ENCODE measurements around the gene DDAH1. TPM values are rescaled to one million over a fixed set of nuclear protein-coding genes. Genes with fewer than 3 reads are reported as not detected.

The DDAH1 gene
- total RNA-seq, 1 experiment from 2014 or later: 22.8 TPM

GRCh38 chr1:85438353-85438752, 26.6 kb downstream of the DDAH1 start:
- ATAC-seq: peak; percentile 35; the same call in 1 of the 2 replicates
- ChIA-PET POLR2A (no interaction called here), CTCF (no interaction called here)
- Mint-ChIP-seq H3K9me3 (peaks cover under 1% of the 10 kb centered on the region), H3K36me3 (peaks cover 2% of the 10 kb centered on the region; the same call in 1 of the 2 replicates), H3K27ac (no peak overlapping the region; the same call in 1 of the 2 replicates), H3K27me3 (ENCODE audit: low read depth) (no peaks in the 10 kb centered on the region), H3K4me1 (peaks cover 32% of the 10 kb centered on the region), H3K4me3 (no peak overlapping the region)
- TF ChIP-seq IRF2 (CRISPR knock-in tag; IDR thresholded peaks at IDR 0.05; ENCODE audit: borderline replicate concordance, low read depth): no peak
- DNase-seq (ENCODE audit: low spot score): no peak

GRCh38 chr1:85437139-85437538, 27.8 kb downstream of the DDAH1 start:
- Mint-ChIP-seq H3K4me1 (peaks cover 32% of the 10 kb centered on the region), H3K9me3 (no peaks in the 10 kb centered on the region), H3K36me3 (no peaks in the 10 kb centered on the region), H3K27ac (no peak overlapping the region), H3K4me3 (no peak overlapping the region), H3K27me3 (ENCODE audit: low read depth) (no peaks in the 10 kb centered on the region)
- DNase-seq (ENCODE audit: low spot score) (no peak), ATAC-seq (peak; percentile 80)
- ChIA-PET POLR2A (no interaction called here), CTCF (no interaction called here)
- no peak for TF ChIP-seq CREB1 (CRISPR knock-in tag; IDR thresholded peaks at IDR 0.05)
- no peak for TF ChIP-seq ZNF219 (CRISPR knock-in tag; IDR thresholded peaks at IDR 0.05; ENCODE audit: borderline replicate concordance)
- no peak for TF ChIP-seq ZBTB21 (CRISPR knock-in tag; IDR thresholded peaks at IDR 0.05; ENCODE audit: borderline replicate concordance)
- TF ChIP-seq TEAD1 (CRISPR knock-in tag; IDR thresholded peaks at IDR 0.05): no peak
- no peak for TF ChIP-seq ZSCAN18 (CRISPR knock-in tag; IDR thresholded peaks at IDR 0.05)
- no peak for TF ChIP-seq RELA (CRISPR knock-in tag; IDR thresholded peaks at IDR 0.05; ENCODE audit: borderline replicate concordance)
- TF ChIP-seq GTF2I (CRISPR knock-in tag; conservative IDR thresholded peaks at IDR 0.05): no peak
- no peak for TF ChIP-seq SP1 (CRISPR knock-in tag; conservative IDR thresholded peaks at IDR 0.05)
- TF ChIP-seq CTCF (IDR thresholded peaks at IDR 0.05): no peak
- TF ChIP-seq ZNF423 (CRISPR knock-in tag; IDR thresholded peaks at IDR 0.05): no peak
- TF ChIP-seq FOXP4 (CRISPR knock-in tag; IDR thresholded peaks at IDR 0.05): no peak
- TF ChIP-seq SOX15 (CRISPR knock-in tag; IDR thresholded peaks at IDR 0.05): no peak
- TF ChIP-seq PRDM15 (CRISPR knock-in tag; IDR thresholded peaks at IDR 0.05): no peak
- no peak for TF ChIP-seq ATF2 (CRISPR knock-in tag; IDR thresholded peaks at IDR 0.05; ENCODE audit: borderline replicate concordance, low read depth)
- no peak for TF ChIP-seq OVOL2 (CRISPR knock-in tag; IDR thresholded peaks at IDR 0.05; ENCODE audit: borderline replicate concordance)
- TF ChIP-seq JAZF1 (CRISPR knock-in tag; IDR thresholded peaks at IDR 0.05): no peak
- TF ChIP-seq ZNF671 (CRISPR knock-in tag; IDR thresholded peaks at IDR 0.05): no peak
- TF ChIP-seq NR3C1 (CRISPR knock-in tag; conservative IDR thresholded peaks at IDR 0.05; ENCODE audit: low read depth): no peak
- TF ChIP-seq MLX (CRISPR knock-in tag; IDR thresholded peaks at IDR 0.05): no peak

Measured in WTC11 (cell line).